Urinary bladder (tissue), 4 donors: ENCODE measurements around the gene FBXO46. TPM values are rescaled to one million over a fixed set of nuclear protein-coding genes. Genes with fewer than 3 reads are reported as not detected.
A peak's percentile ranks its signal among the peaks of the same experiment; 100 is the strongest.
"Not testable (repeated sequence)": the region's sequence is repeated elsewhere in the genome, so short reads cannot be mapped to it uniquely, and the experiment has no call there.

Source experiments
- DNase-seq: peaks from one replicate; pipeline ENCODE4 v3.0.0-alpha.2; 2015; ENCODE audit errors: extremely low spot score
- H3K27ac ChIP-seq: one replicate; pipeline ENCODE4 v1.5.1; 2013; ENCODE audit warnings: low read depth, mild to moderate bottlenecking, moderate library complexity
- H3K36me3 ChIP-seq: one replicate; pipeline ENCODE4 v1.6.1; 2013; ENCODE audit warnings: mild to moderate bottlenecking, moderate library complexity; ENCODE audit not compliant: insufficient read depth
- H3K4me1 ChIP-seq: one replicate; pipeline ENCODE4 v1.6.1; 2013; ENCODE audit warnings: mild to moderate bottlenecking, moderate library complexity; ENCODE audit not compliant: insufficient read depth
- H3K4me3 ChIP-seq: one replicate; pipeline ENCODE4 v1.5.1; 2013; ENCODE audit warnings: low read depth, low read length
- WGBS: extraction: QIAGEN DNeasy Blood & Tissue Kit; methylation state at CpG from one replicate; pipeline ENCODE4 v1.1.7; 2013; 5-methylcytosine and 5-hydroxymethylcytosine counted together
- polyA plus RNA-seq: library from polyadenylated mRNA; stranded (reverse); fragments of 200-250 nt; gene quantifications from one replicate; pipeline ENCODE4 v1.2.3, GENCODE V29; 2013
- total RNA-seq: library from RNA; depleted of rRNA; stranded (reverse); fragments of >200 nt; gene quantifications from one replicate; pipeline ENCODE4 v1.2.3, GENCODE V29; 2014
- donor health status: healthy with polysubstance abuse.
- donor health status: healthy.

The FBXO46 gene
- total and polyA plus RNA-seq, 2 donors, result 4.3 to 11.0 TPM

GRCh38 chr19:45728683-45729082 is 2.0 kb downstream of the FBXO46 start:
- 94% methylated on average over 18 of the region's 18 CpGs for WGBS
- H3K4me1 ChIP-seq, H3K27ac ChIP-seq, DNase-seq, H3K36me3 ChIP-seq, H3K4me3 ChIP-seq: not testable (repeated sequence)

GRCh38 chr19:45720065-45720464 is 10.6 kb downstream of the FBXO46 start:
- WGBS, result 99% methylated on average over 11 of the region's 11 CpGs
- not testable (repeated sequence) for DNase-seq, H3K4me1 ChIP-seq, H3K27ac ChIP-seq, H3K4me3 ChIP-seq, H3K36me3 ChIP-seq

GRCh38 chr19:45717983-45718650 is 12.6 kb downstream of the FBXO46 start:
- Histone ChIP-seq H3K4me1 (no peaks in the 10 kb centered on the region), H3K4me3 (peak overlapping the region; percentile 32), H3K27ac (peak overlapping the region; percentile 70), H3K36me3 (no peaks in the 10 kb centered on the region)
- 58% methylated on average over 12 of the region's 12 CpGs for WGBS
- DNase-seq, result no peak

GRCh38 chr19:45717131-45717982 is 13.3 kb downstream of the FBXO46 start:
- Histone ChIP-seq H3K4me1 (no peaks in the 10 kb centered on the region), H3K27ac (peak overlapping the region; percentile 70), H3K36me3 (peaks cover 1% of the 10 kb centered on the region), H3K4me3 (peak overlapping the region; percentile 49)
- peak; percentile 97 for DNase-seq
- under 1% methylated on average over 51 of the region's 51 CpGs for WGBS

GRCh38 chr19:45716359-45717130 is 14.2 kb downstream of the FBXO46 start:
- Histone ChIP-seq H3K27ac (peak overlapping the region; percentile 12), H3K4me3 (peak overlapping the region; percentile 49), H3K4me1 (no peaks in the 10 kb centered on the region), H3K36me3 (peaks cover 6% of the 10 kb centered on the region)
- no peak for DNase-seq
- WGBS, result under 1% methylated on average over 24 of the region's 24 CpGs

GRCh38 chr19:45715139-45715538 is 15.6 kb downstream of the FBXO46 start:
- Histone ChIP-seq H3K36me3 (peaks cover 6% of the 10 kb centered on the region), H3K4me3 (no peak overlapping the region), H3K4me1 (no peaks in the 10 kb centered on the region), H3K27ac (no peak overlapping the region)
- 84% methylated on average over 3 of the region's 3 CpGs for WGBS
- DNase-seq, result no peak

GRCh38 chr19:45713141-45713540 is 17.6 kb downstream of the FBXO46 start:
- Histone ChIP-seq H3K36me3 (peaks cover 6% of the 10 kb centered on the region), H3K4me1 (no peaks in the 10 kb centered on the region), H3K27ac (no peak overlapping the region), H3K4me3 (no peak overlapping the region)
- WGBS, result 90% methylated on average over 15 of the region's 15 CpGs
- no peak for DNase-seq

GRCh38 chr19:45712699-45713067 is 18.0 kb downstream of the FBXO46 start:
- no peak overlapping the region for H3K27ac ChIP-seq
- WGBS, result 93% methylated on average over 25 of the region's 25 CpGs

GRCh38 chr19:45711851-45712698 is 18.6 kb downstream of the FBXO46 start:
- Histone ChIP-seq H3K27ac (no peak overlapping the region), H3K4me1 (no peaks in the 10 kb centered on the region), H3K36me3 (peaks cover 6% of the 10 kb centered on the region), H3K4me3 (no peak overlapping the region)
- WGBS, result 92% methylated on average over 76 of the region's 76 CpGs
- DNase-seq, result no peak

More at GRCh38 chr19:45712699-45713067, 18.0 kb downstream of the FBXO46 start:
- Histone ChIP-seq H3K36me3 (peaks cover 6% of the 10 kb centered on the region), H3K4me3 (no peak overlapping the region), H3K4me1 (no peaks in the 10 kb centered on the region)
- no peak for DNase-seq

GRCh38 chr19:45710356-45711130 is 20.2 kb downstream of the FBXO46 start:
- H3K27ac ChIP-seq, result no peak overlapping the region
- DNase-seq, result no peak
- H3K36me3 ChIP-seq, result peaks cover 6% of the 10 kb centered on the region
- no peaks in the 10 kb centered on the region for H3K4me1 ChIP-seq
- 67% methylated on average over 10 of the region's 10 CpGs for WGBS
- no peak overlapping the region for H3K4me3 ChIP-seq

GRCh38 chr19:45705710-45706415 is 24.8 kb downstream of the FBXO46 start:
- Histone ChIP-seq H3K36me3 (no peaks in the 10 kb centered on the region), H3K4me3 (no peak overlapping the region), H3K4me1 (no peaks in the 10 kb centered on the region), H3K27ac (no peak overlapping the region)
- 93% methylated on average over 12 of the region's 12 CpGs for WGBS
- DNase-seq, result no peak

GRCh38 chr19:45705115-45705514 is 25.6 kb downstream of the FBXO46 start:
- WGBS, result 91% methylated on average over 9 of the region's 9 CpGs
- Histone ChIP-seq H3K4me1 (no peaks in the 10 kb centered on the region), H3K27ac (no peak overlapping the region), H3K4me3 (no peak overlapping the region), H3K36me3 (no peaks in the 10 kb centered on the region)
- no peak for DNase-seq
